Measurements from ENCODE around the gene DRICH1.
"Not testable (repeated sequence)": the region's sequence is repeated elsewhere in the genome, so short reads cannot be mapped to it uniquely, and the experiment has no call there.

The DRICH1 gene

DNA sequence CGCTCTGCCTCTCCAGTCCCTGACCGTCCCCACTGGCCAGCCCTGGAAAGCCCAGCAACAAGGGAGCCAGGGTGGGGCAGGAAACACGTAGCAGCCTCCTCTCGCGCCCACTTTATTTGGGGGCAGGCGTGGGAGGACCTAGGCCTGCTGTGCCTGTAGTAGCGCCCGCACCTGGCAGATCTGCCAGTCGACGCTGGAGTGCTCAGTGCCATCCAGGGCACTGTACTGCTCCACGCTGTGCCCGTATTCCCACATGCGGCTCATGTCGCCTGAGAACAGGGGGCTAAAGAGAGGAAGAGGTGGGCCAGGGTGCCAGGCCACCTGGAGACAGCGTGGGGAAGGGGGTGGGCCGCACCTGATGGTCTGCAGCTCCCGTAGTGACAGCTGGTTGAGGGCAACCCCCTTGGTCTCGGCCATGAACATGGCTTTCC lies 17.0 kb upstream of the DRICH1 start:
- no peak for DNase-seq (ENCODE audit: low read depth in 2 of 2)

DNA sequence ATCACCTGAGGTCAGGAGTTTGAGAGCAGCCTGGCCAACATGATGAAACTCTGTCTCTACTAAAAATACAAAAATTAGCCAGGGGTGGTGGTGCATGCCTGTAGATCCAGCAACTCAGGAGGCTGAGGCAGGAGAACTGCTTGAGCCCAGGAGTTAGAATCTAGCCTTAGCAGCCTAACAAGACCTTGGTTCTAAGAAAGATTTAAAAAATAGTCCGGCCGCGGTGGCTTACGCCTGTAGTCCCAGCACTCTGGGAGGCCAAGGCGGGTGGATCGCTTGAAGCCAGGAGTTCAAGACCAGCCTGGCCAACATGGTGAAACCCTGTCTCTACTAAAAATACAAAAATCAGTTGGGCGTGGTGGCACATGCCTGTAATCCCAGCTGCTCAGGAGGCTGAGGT lies 14.4 kb upstream of the DRICH1 start:
- DNase-seq (ENCODE audit: low read depth in 2 of 2): not testable (repeated sequence)

DNA sequence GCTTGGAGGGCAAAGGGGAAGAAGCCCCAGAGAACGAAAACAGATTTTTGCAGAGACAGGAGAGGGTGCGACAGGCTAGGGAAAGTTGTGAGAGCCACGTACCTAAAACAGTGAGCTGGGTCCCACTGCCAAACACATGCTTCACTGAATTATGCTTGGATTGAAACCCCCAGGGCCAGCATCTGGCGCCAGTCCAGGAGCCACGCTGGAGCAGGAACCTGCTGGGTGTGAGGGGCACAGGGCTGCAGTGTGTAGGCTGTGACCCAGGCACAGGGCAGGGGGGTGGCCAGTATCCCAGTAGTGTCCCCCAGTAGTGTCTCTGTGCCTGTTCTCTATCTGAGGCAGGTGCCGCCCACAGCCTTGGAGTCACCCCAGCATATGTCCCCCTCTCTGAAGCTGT lies 8.1 kb upstream of the DRICH1 start:
- DNase-seq (ENCODE audit: low read depth in 2 of 2): not testable (repeated sequence)

DNA sequence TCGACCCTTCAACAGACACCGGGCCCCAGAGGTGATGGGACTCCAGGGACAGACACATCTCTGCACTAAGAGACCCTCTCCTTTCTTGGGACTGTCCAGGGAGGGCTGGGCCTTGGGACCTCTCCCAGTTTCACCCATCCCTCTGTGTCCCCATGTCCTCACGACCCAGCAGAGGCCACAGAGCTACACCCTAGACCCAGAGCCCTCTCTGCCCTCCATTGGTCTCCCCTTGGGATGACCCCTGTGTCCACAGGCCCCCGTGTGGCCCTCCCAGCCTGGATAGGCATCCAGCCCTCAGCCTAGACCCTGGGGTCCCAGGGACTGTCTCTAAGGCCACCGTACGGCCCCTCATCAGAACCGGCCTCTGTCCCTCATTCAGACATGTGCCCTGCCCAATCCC lies 7.5 kb upstream of the DRICH1 start:
- DNase-seq (ENCODE audit: low read depth in 2 of 2): no peak

DNA sequence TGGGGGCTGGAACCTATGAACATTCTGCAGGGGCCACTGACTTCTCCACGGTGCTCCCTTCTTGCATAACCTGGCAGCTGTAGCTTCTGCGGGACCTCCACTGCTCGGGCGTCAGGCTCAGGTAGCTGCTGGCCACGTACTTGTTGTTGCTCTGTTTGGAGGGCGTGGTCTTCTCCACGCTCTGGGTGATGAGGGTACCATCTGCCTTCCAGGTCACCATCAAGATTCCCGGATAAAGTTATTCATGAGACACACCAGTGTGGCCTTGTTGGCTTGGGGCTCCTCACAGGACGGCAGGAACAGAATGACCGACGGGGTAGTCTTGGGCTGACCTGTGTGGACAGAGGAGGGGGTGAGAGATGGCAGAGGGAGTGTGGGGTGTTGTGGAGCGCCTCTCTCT lies 6.5 kb upstream of the DRICH1 start:
- DNase-seq (ENCODE audit: low read depth in 2 of 2): no peak

DNA sequence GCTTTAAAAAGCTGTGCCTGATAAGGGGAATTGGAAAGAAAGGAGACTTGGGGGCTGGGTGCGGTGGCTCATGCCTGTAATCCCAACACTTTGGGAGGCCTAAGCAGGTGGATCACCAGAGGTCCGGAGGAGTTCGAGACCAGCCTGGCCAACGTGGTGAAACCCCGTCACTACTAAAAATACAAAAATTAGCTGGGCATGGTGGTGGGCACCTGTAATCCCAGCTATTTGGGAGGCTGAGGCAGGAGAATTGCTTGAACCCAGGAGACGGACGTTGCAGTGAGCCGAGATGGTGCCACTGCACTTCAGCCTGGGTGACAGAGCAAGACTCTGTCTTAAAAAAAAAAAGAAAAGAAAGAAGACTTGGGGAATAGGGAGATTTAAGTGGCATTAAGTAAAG lies 3.2 kb upstream of the DRICH1 start:
- not testable (repeated sequence) for DNase-seq (ENCODE audit: low read depth in 2 of 2)

DNA sequence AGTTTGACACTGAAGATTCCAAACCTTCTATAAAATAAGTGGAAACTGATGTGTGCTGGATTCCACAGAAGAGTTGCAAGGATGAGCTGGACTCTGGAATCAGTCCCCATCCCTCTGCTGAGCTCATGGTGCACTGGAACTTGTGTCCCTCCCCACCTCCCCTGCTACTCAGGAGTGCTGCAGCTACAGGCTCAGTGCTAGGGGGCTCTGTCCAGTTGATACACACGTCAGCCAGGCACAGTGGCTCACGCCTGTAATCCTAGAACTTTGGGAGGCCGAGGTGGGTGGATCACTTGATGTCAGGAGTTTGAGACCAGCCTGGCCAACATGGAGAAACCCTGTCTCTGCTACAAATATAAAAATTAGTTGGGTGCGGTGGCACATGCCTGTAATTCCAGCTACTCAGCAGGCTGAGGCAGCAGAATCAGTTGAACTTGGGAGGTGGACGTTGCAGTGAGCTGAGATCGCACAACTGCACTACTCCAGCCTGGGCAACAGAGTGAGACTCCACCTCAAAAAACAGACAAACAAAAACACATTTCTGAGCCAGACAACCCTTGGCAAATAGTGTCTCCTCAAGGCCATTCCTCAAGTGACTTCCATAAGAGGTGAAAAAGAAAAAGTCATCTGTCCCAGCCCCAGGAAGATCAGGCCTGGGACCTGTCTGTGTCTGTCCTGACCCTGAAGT lies 3.9 kb downstream of the DRICH1 start:
- DNase-seq (ENCODE audit: low read depth in 2 of 2): not testable (repeated sequence)

DNA sequence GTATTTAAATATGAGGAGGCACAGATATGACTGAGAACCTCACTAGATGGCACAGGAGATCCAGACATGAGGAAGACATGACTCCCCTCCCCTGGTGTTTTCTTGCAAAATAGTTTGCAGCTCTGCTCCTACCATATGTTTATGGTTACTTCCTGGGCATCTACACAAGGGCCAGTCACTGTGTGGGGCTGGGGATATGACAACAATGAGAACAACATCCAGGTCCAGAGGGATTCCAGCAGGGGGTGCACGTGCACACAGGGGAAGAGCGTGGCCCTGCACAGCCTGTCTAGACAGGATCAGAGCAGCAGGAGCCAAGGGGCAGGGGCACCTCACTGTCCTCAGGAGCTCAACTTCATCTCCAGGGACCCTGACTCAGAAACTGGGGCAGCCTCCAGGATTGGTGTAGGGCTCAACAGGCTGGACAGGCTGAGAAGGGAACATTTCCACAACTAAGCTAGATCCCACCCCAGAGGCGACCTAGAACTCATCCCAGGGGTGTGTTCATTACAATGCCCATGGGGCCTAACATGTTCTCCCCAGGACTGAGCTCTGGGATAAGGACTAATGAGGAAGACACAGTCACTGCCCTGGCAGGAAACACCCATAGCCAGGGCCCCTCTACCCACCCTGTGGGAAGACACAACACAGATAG lies 4.6 kb downstream of the DRICH1 start:
- DNase-seq (ENCODE audit: low read depth in 2 of 2): peak; percentile 31 to 32

DNA sequence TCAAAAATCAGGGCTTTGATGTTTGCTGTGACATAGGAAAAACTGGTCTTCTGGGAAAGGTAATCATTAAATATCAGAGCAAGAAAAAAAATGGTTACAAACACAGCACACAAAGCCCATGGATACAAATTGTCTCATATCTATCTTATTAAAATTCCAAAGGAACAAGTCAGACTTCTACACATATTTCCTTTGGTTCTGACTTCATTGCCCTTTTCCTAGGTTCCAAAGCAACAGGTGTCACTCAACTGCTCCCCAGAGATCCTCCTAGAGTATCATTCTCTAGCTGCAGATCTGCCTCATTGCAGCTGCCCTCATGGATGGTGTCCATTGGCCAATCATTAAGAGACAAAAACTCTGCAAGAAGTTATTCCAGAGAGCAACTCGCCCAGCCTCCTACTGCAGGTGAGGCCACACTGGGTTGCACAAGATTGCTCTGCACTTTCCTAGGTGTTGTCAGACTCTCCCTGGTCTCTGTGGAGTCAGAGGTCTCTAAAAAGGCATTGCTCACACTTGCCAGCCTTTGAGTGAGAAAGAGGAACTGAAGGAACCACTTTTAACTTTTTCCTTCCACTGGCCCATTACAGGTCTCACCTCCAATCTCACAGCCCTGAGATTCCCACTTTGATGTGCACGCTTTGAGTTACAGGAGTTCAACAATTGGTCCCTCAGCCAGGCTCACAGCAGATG lies 5.7 kb downstream of the DRICH1 start:
- no peak for DNase-seq (ENCODE audit: low read depth in 2 of 2)

DNA sequence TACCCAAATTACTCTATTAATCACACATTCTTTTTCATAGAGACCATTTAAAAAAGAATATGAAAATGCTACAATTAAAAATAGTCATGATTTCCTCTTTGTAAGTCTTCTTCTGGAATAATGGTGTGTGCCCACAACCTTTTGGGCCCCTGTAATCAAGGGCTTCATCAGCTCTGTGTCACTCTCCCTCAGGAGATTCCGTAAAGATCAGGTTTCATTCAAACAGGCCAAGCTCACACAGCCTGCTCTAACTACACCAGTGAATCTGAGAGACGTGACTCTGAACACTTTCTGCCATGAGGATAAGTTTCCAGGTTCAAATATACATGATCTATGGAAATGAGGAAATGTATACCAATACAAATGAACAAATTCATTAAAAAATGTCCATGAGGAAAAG lies 9.5 kb downstream of the DRICH1 start:
- no peak for DNase-seq (ENCODE audit: low read depth in 2 of 2)

DNA sequence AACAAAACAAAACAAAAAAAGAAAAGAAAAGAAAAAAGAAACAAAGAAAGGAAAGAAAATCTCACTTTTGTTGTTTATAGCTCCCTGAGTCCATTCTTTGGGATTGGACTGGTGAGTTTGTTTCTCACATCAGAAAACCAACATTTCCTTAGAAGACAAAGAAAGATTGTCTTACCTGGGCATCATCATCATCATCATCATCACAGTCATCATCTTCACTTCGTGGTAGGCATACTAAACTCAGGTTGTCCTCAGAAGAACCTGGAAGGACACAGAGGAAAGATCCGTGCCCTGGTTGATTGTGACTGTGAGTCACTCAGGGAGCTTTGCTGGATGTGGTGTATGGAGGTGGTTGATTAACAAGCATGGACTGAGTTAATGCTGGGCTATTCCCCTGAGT lies 10.2 kb downstream of the DRICH1 start:
- not testable (repeated sequence) for DNase-seq (ENCODE audit: low read depth in 2 of 2)

DNA sequence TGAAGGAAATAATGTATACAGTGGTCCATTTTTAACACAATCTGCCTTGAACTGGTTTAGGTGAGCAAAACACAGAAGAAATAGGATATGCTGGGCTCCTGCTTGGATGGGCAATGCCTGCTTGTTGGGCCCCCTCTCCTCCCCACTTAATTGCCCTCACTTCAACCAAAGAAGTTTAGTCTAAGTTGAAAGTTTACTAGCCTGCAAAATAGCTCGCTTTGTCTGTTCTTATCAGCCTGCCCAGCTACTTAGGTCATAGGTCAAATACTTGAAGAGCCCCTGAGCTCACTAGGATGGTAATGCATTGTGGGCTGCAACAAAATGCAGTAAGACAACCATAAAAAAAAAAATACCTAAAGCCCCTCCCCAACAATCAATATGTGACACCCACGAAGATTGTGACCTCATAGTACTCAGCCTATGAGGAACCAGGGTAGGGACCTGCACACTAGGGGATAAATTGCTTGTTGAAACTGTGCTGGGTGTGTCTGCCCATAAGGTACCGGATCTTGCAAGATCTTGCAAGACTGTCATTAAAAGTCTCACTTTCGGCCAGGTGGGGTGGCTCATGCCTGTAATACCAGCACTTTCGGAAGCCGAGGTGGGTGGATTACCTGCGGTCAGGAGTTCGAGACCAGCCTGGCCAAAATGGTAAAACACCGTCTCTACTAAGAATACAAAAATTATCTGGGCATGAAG lies 10.9 kb downstream of the DRICH1 start:
- no peak for DNase-seq (ENCODE audit: low read depth in 2 of 2)

DNA sequence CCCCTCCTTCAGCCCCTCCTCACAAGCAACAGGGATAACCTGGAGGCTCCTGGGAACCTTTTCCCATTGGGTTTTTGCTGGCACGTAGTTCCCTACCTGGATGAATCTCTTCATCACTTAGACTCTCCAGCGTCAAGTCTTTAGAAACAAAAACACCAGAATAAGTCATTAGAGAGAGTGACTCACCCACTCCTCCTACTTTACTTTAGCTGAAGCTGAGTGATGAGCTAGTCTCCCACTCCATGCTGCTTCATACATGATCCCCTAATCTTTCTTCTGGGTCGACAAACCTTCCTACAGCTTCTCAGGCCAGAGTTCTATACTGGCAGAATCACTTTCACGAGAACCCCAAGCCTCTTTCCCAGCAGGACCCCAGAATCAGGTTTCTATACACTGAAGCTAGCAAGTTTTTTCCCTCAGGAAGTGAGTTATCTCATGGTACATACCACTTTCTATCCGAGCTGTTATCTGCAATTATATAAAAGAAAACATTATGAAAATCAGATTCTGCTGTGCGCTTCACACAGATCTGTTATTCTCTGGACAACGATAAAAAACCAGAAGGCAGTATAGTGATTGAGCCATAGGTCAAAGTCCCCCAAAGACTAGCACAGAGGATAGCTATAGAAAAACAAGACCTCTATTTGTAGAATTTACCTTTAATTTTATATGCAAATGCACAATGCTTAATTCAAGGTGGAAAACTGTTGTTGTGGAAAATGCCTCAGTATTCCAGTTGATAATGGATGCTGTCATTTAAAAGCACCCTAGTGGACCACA lies 18.7 kb downstream of the DRICH1 start:
- no peak for DNase-seq (ENCODE audit: low read depth in 2 of 2)

DNA sequence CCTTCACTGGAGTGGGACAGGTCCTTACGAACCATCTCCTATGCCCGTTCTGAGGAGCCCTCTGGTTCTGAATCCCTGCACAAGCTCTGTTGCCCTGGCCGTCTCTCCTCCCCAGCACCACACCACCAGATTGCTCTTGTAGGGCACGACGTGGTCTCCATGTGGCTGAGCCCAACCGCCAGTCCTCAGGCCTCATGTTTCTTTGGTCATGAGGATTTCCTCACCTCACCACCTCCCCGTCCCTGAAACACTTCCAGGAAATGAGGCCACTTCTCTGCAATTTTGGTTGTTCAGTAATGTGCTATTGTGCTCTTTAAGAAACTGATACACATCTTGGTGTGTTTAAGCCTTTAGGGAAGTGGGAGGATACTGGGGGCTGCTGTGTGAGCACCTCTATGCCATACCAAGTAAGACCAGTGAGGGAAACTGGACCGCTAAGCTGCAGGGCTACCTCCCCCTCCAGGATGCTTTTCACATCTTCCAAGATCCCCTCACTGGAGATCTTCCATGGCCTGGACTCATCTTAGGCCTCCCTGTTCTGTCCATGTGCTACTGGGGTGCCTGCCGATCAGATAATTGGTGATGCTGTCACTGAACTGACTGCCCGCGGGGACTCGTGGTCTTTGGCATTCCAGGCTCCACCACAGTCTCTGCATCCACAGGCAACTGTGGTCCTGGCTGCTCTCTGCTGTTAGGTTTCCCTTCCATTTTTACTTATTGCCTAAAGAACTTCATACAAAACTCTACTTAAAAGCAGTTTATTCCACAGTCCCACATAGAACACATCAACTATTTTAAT lies 21.9 kb downstream of the DRICH1 start:
- no peak for DNase-seq (ENCODE audit: low read depth in 2 of 2)

DNA sequence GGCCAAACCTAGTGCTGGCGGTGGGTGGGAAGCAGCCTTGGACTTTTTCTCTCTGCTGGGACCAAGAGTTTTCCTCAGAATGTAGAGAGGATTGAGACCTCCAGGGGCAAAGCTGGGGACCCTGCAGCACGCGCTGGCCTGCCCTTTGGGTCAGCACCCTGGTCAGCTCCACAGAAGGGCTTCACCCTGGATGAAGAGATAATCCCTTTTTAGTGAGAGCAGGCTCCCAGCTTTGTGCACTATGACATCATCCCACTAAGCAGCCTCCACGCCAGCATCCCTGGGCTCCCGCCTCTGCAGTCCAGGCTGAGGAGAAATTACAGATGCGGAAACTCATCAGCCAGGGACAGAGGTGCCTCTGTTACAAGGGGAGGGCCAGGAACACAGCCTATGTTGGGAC lies 23.5 kb downstream of the DRICH1 start:
- no peak for DNase-seq (ENCODE audit: low read depth in 2 of 2)

DNA sequence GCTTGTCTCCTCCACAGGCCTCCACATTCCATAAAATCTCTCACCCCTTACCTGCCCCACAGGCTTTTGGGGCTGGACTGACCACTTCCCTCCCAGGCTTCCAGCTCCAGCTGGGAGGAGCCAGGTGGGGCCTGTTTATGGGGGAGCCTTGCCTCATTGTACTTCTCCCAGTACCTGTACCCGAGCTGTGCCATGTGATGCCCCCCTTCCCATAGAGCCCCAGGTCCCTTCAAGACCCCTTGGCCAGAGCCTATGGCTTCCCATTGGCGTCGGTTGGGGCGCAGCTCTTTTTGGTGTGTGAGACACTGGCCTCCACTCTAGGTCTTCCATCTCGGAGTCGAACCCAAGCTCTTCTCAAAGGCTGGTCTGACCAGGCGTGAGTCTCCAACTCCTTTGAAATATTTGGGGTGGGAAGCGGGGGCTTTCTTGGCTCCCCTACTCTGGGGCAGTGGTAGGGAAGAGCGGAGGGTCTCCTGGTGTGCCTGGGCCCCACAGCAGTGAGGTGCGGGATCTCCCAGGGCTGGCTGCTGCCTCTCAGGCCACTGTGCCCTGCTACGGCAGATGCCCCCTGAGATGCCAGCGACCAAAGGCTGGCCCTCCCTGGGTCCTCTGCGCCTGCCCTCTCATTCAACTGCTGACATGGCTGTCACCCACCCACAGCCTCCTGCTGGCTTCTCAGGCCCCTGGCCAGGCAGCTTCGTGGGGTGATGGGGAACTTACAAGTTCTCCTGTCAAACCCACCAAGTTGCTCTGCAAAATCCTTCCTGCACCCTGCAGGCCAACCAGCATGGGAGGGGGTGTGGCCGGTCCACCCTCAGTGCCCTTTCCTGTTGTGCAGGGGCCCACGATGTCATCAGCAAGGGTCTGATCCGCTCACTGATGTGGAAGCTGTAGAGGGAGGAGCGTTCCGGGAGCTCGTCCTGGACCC lies 25.7 kb downstream of the DRICH1 start:
- no peak for DNase-seq (ENCODE audit: low read depth in 2 of 2)

DNA sequence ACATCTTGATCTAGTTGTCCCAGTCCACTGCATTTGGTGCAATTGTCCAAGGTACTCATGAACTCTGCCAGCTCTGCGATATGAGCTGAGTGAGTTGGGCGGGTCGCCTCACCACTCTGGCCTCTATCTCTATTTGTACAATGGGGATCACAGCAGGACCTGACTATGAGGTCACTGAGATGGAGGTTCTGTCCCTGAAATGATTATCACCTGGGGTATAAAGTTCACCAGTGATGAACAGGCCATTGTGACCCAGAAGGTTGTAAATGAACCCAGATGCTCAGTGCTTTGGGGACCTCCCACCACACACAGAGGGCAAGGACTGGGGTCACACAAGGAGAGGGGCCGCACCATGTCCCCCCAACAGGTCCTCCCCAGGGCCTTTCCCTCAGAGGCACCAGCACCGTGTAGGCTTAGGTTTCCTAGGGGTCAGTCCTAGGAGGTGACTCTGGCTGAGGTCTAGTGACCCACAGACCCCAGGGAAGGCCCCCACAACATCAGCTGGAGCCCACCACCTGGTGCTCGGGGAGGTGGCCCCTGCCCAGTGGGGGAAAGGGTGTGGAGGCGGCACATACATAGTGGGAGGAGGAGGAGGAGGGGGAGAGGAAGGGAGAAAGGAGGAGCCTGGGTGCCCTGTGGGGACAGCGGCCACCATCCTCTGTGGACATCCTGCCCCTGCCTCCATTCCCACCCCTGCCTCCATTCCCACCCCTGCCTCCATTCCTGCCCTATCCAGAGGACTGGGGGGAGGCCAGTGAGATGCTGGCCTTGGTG lies 27.0 kb downstream of the DRICH1 start:
- DNase-seq (ENCODE audit: low read depth in 2 of 2): no peak

DNA sequence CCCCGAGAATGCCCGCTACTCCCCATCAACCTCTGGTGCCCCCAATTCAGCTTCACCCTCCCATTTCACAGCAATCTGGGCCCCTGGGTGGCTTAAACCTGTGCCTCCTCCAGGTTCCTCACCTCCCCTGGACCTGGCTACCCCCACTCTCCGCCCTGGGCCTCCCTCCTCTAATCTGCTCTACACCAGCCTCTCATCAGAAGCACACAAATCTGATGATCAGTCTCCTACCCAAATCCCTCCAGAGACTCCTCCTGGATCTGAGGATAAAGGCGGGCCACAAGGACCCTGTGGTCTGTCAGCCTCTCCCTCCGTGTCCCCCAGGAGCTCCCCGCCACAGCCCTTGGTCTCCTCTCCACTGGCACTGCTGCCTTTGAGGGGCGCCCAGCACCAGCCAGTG lies 28.9 kb downstream of the DRICH1 start:
- DNase-seq (ENCODE audit: low read depth in 2 of 2): no peak
